Spleen (tissue), 11 donors: ENCODE results near the gene NCK2. TPM values are rescaled to one million over a fixed set of nuclear protein-coding genes. Genes with fewer than 3 reads are reported as not detected.

ENCODE experiments used
- DNase-seq: peaks from one replicate; pipeline ENCODE4 v3.0.0-alpha.2; 2020
- H3K27ac ChIP-seq, 8 donors: fragments of 200-600 bp; sonication (generic) in 7 of 8; 1 replicate in 4 of 8; 2 replicates in 4 of 8; pipeline versions ENCODE4 v1.5.0 to v1.8.0; 2016 to 2021; ENCODE audit warnings: inconsistent platforms in 4 of 8, mild to moderate bottlenecking in 4 of 8, moderate library complexity in 1 of 8
- H3K27me3 ChIP-seq, 7 donors: fragments of 200-600 bp; sonication (generic) in 6 of 7; replicated peaks in 1 of 7; 1 replicate in 4 of 7; 2 replicates in 3 of 7; pipeline versions ENCODE4 v1.5.0 to v1.8.0; 2016 to 2021; ENCODE audit warnings: inconsistent platforms in 3 of 7, mild to moderate bottlenecking in 1 of 7
- H3K36me3 ChIP-seq, 6 donors: fragments of 200-600 bp; sonication (generic) in 5 of 6; 1 replicate in 4 of 6; 2 replicates in 2 of 6; pipeline versions ENCODE4 v1.5.0 to v1.8.0; 2016 to 2021; ENCODE audit warnings: inconsistent platforms in 2 of 6
- H3K4me1 ChIP-seq, 6 donors: fragments of 200-600 bp; sonication (generic) in 5 of 6; 1 replicate in 3 of 6; 2 replicates in 3 of 6; pipeline versions ENCODE4 v1.5.0 to v1.8.0; 2016 to 2021; ENCODE audit warnings: inconsistent platforms in 3 of 6
- H3K4me3 ChIP-seq, 8 donors: fragments of 200-600 bp; sonication (generic) in 7 of 8; 1 replicate in 4 of 8; 2 replicates in 4 of 8; pipeline versions ENCODE4 v1.5.0 to v1.8.0; 2016 to 2021; ENCODE audit warnings: inconsistent platforms in 4 of 8, mild to moderate bottlenecking in 4 of 8, moderate library complexity in 2 of 8
- H3K9me3 ChIP-seq, 8 donors: fragments of 200-600 bp; sonication (generic) in 7 of 8; 1 replicate in 4 of 8; 2 replicates in 4 of 8; pipeline versions ENCODE4 v1.5.0 to v1.8.0; 2016 to 2021; ENCODE audit warnings: inconsistent platforms in 4 of 8
- CTCF ChIP-seq, 11 experiments: fragments of 200-600 bp in 7 of 11; fragments of 450-650 bp in 4 of 11; sonication (generic) in 4 of 11; IDR thresholded peaks in 8 of 11; conservative IDR thresholded peaks in 3 of 11; 1 replicate in 7 of 11; 2 replicates in 4 of 11; pipeline versions ENCODE4 v1.4.0 to v1.8.0; 2016 to 2021; ENCODE audit warnings: antibody characterized with exemption in 11 of 11, inconsistent platforms in 4 of 11, mild to moderate bottlenecking in 1 of 11
- POLR2A ChIP-seq, 3 donors: fragments of 450-650 bp; IDR thresholded peaks; one replicate each; pipeline ENCODE4 v1.5.1; 2017; ENCODE audit warnings: antibody characterized with exemption in 3 of 3, mild to moderate bottlenecking in 1 of 3
- POLR2AphosphoS5 ChIP-seq, 3 donors: sonication (generic); formaldehyde crosslinking; IDR thresholded peaks; one replicate each; pipeline ENCODE4 v1.5.1; 2017; ENCODE audit warnings: antibody characterized with exemption in 3 of 3
- WGBS, 5 donors: extraction: QIAGEN DNeasy Blood & Tissue Kit in 3 of 5; methylation state at CpG; one replicate each; pipeline versions ENCODE4 v1.1.5 to v1.1.7; 2013 to 2018; 5-methylcytosine and 5-hydroxymethylcytosine counted together
- intact Hi-C: fragments of 100-400 bp; cut with DNase I; formaldehyde crosslinking; loops from one replicate; pipeline ENCODE4 v1.15.0; 2023; ENCODE audit warnings: low total_unique reads
- polyA plus RNA-seq, 3 donors: library from polyadenylated mRNA; stranded (reverse); fragments of 200-250 nt; gene quantifications; one replicate each; pipeline ENCODE4 v1.2.1, GENCODE V29; 2013
- total RNA-seq, 7 donors: library from RNA; depleted of rRNA in 3 of 7; stranded (reverse); fragments of >200 nt in 3 of 7; fragmentation: NEBNext Ultra II Directional in 4 of 7; extraction: Animal tissue kit (Norgen Biotek cat#: 25700) in 4 of 7; gene quantifications; one replicate each; pipeline versions ENCODE4 v1.1.0 to v1.2.1, GENCODE V29; 2016 to 2021
- donor health status: healthy with polysubstance abuse.
- donor health status: DM: no; HTN: no; CAD: no; lungs with moderate emphysema.
- donor health status: DM: no; HTN: no; CAD: no.
- donor health status: Bipolar disorder and iron deficiency.
- donor health status: healthy.
- donor health status: DM: no; HTN: no; CAD: no.
- donor health status: DM: yes; HTN: yes; CAD: no.

Gene NCK2
- total and polyA plus RNA-seq, 10 donors, result 21.5 to 106 (median 62.6) TPM

- H3K4me3 ChIP-seq, result peak overlapping the region in 1 of 8 donors; percentile 4
- H3K27ac ChIP-seq, result peak overlapping the region in 6 of 8 donors; percentile 7 to 65 (median 32)
- peaks cover 0 to 19% (median 0%) of the 10 kb centered on the region in 6 donors for H3K36me3 ChIP-seq
- WGBS, 5 donors, result 77 to 86% (median 83%) methylated on average over 18 of the region's 18 CpGs
- intact Hi-C loops, result loop anchor here (10.0 kb wide), 1 partner anchor 302 kb away; no protein-coding TSS in a partner anchor
- no peaks in the 10 kb centered on the region for H3K9me3 ChIP-seq
- H3K4me1 ChIP-seq, result peaks cover 63 to 100% (median 92%) of the 10 kb centered on the region in 6 donors
- no peaks in the 10 kb centered on the region for H3K27me3 ChIP-seq
- no peak for TF ChIP-seq POLR2A (IDR thresholded peaks at IDR 0.05)
- no peak for TF ChIP-seq POLR2AphosphoS5 (IDR thresholded peaks at IDR 0.05)
- no peak for TF ChIP-seq CTCF (IDR thresholded peaks at IDR 0.05 in 8 of 11, conservative IDR thresholded peaks at IDR 0.05 in 3 of 11)
- no peak for DNase-seq
Observed at GRCh38 chr2:105783151-105783738, 38.5 kb downstream of the NCK2 start.

GRCh38 chr2:105783972-105784371 lies 39.3 kb downstream of the NCK2 start:
- no peaks in the 10 kb centered on the region for H3K9me3 ChIP-seq
- 63 to 87% (median 77%) methylated on average over 10 of the region's 10 CpGs for WGBS, 5 donors
- TF ChIP-seq POLR2A (IDR thresholded peaks at IDR 0.05) (no peak), CTCF (IDR thresholded peaks at IDR 0.05 in 8 of 11, conservative IDR thresholded peaks at IDR 0.05 in 3 of 11) (no peak), POLR2AphosphoS5 (IDR thresholded peaks at IDR 0.05) (no peak)
- H3K4me1 ChIP-seq, result peaks cover 60 to 100% (median 92%) of the 10 kb centered on the region in 6 donors
- H3K36me3 ChIP-seq, result peaks cover 0 to 19% (median 0%) of the 10 kb centered on the region in 6 donors
- H3K27ac ChIP-seq, result peak overlapping the region in 4 of 8 donors; percentile 4 to 65 (median 15)
- no peak overlapping the region for H3K4me3 ChIP-seq
- intact Hi-C loops, result loop anchor here (10.0 kb wide), 1 partner anchor 301 kb away; no protein-coding TSS in a partner anchor
- H3K27me3 ChIP-seq, result no peaks in the 10 kb centered on the region
- no peak for DNase-seq

- intact Hi-C loops, result loop anchor here (10.0 kb wide), 1 partner anchor 300 kb away; no protein-coding TSS in a partner anchor
Observed at GRCh38 chr2:105784589-105784988, 39.9 kb downstream of the NCK2 start.

More at GRCh38 chr2:105784589-105784988, 39.9 kb downstream of the NCK2 start:
- Histone ChIP-seq H3K4me1 (peaks cover 56 to 100% (median 92%) of the 10 kb centered on the region in 6 donors), H3K4me3 (no peak overlapping the region), H3K27me3 (no peaks in the 10 kb centered on the region), H3K36me3 (peaks cover 0 to 19% (median 0%) of the 10 kb centered on the region in 6 donors), H3K9me3 (no peaks in the 10 kb centered on the region), H3K27ac (peak overlapping the region in 2 of 8 donors; percentile 9 to 23)
- TF ChIP-seq POLR2A (IDR thresholded peaks at IDR 0.05), result no peak
- TF ChIP-seq CTCF (IDR thresholded peaks at IDR 0.05 in 8 of 11, conservative IDR thresholded peaks at IDR 0.05 in 3 of 11), result no peak
- no peak for TF ChIP-seq POLR2AphosphoS5 (IDR thresholded peaks at IDR 0.05)
- no peak for DNase-seq
- WGBS, 5 donors, result 50 to 80% (median 61%) methylated on average over 5 of the region's 5 CpGs
